HEK293 (cell line): ENCODE results near the gene G3BP2.

ENCODE experiments used
- CTCF ChIA-PET: fragments of 350-600 bp; formaldehyde crosslinking; extraction: SDS; loops from one replicate; lab custom pipeline; 2021; ENCODE audit warnings: antibody characterized with exemption; lab: Yijun Ruan, JAX
- POLR2A ChIA-PET: fragments of 300-600 bp; formaldehyde crosslinking; extraction: SDS; loops from one replicate; lab custom pipeline; 2020; ENCODE audit warnings: antibody characterized with exemption, inconsistent platforms; lab: Yijun Ruan, JAX
- H3K27ac ChIP-seq: fragments of 200-500 bp; sonication (Bioruptor generic); 2 replicates; pipeline ENCODE4 v1.5.1; 2014; ENCODE audit warnings: low read depth, low read length, control low read depth, inconsistent platforms; ENCODE audit errors: extremely low read depth
- H3K36me3 ChIP-seq, 2 experiments: fragments of 200-500 bp in 1 of 2; sonication (Bioruptor generic) in 1 of 2; 1 replicate in 1 of 2; 2 replicates in 1 of 2; pipeline ENCODE4 v1.5.1; 2014 to 2017; ENCODE audit warnings: inconsistent platforms in 2 of 2, low read length in 2 of 2; ENCODE audit not compliant: control insufficient read depth in 2 of 2, insufficient read depth in 1 of 2
- H3K4me1 ChIP-seq: fragments of 200-500 bp; sonication (Bioruptor generic); 2 replicates; pipeline ENCODE4 v1.5.1; 2014; ENCODE audit warnings: mild to moderate bottlenecking, low read length, inconsistent platforms; ENCODE audit not compliant: control insufficient read depth, insufficient read depth
- H3K4me3 ChIP-seq: 2 replicates; pipeline ENCODE4 v1.5.1; 2011; ENCODE audit warnings: low read depth, mild to moderate bottlenecking, control low read depth, low read length, moderate library complexity
- H3K9me3 ChIP-seq: fragments of 200-500 bp; sonication (Bioruptor generic); 2 replicates; pipeline ENCODE4 v1.5.1; 2014; ENCODE audit warnings: low read depth, low read length, inconsistent platforms; ENCODE audit not compliant: control insufficient read depth, insufficient read depth
- IKZF3 ChIP-seq: fragments of 450-650 bp; IDR thresholded peaks from 2 replicates; pipeline ENCODE4 v1.5.0; 2018; ENCODE audit warnings: missing biosample characterization, mild to moderate bottlenecking, missing genetic modification characterization, moderate library complexity
- KLF1 ChIP-seq: fragments of 450-650 bp; formaldehyde crosslinking; IDR thresholded peaks from 2 replicates; pipeline ENCODE4 v1.5.1; 2016; ENCODE audit warnings: missing biosample characterization, missing genetic modification characterization
- KLF7 ChIP-seq: fragments of 450-650 bp; formaldehyde crosslinking; IDR thresholded peaks from 2 replicates; pipeline ENCODE4 v1.5.1; 2016; ENCODE audit warnings: missing biosample characterization, missing genetic modification characterization, borderline replicate concordance
- KLF8 ChIP-seq: fragments of 450-650 bp; formaldehyde crosslinking; IDR thresholded peaks from 2 replicates; pipeline ENCODE4 v1.5.1; 2016; ENCODE audit warnings: missing biosample characterization, missing genetic modification characterization
- ZBTB1 ChIP-seq: fragments of 450-650 bp; formaldehyde crosslinking; IDR thresholded peaks from 2 replicates; pipeline ENCODE4 v1.5.1; 2016; ENCODE audit warnings: missing biosample characterization, missing genetic modification characterization
- ZFP41 ChIP-seq: fragments of 450-650 bp; formaldehyde crosslinking; IDR thresholded peaks from 2 replicates; pipeline ENCODE4 v1.5.1; 2016; ENCODE audit warnings: missing biosample characterization, missing genetic modification characterization, borderline replicate concordance
- ZNF596 ChIP-seq: fragments of 450-650 bp; IDR thresholded peaks from 2 replicates; pipeline ENCODE4 v1.5.0; 2018; ENCODE audit warnings: missing biosample characterization, mild to moderate bottlenecking, missing genetic modification characterization, moderate library complexity
- TF ChIP-seq, protein P1 (sequence below): fragments of 450-650 bp; formaldehyde crosslinking; IDR thresholded peaks from 2 replicates; pipeline ENCODE4 v1.5.1; 2017; ENCODE audit warnings: missing biosample characterization, missing genetic modification characterization
- TF ChIP-seq, protein P2 (sequence below): fragments of 450-650 bp; formaldehyde crosslinking; IDR thresholded peaks from 2 replicates; pipeline ENCODE4 v1.5.1; 2017; ENCODE audit warnings: missing biosample characterization, mild to moderate bottlenecking, missing genetic modification characterization, moderate library complexity
- TF ChIP-seq, protein P3 (sequence below): fragments of 450-650 bp; formaldehyde crosslinking; IDR thresholded peaks from 2 replicates; pipeline ENCODE4 v1.5.1; 2016; ENCODE audit warnings: missing biosample characterization, missing genetic modification characterization, borderline replicate concordance
- TF ChIP-seq, protein P4 (sequence below): fragments of 450-650 bp; IDR thresholded peaks from 2 replicates; pipeline ENCODE4 v1.5.1; 2018; ENCODE audit warnings: missing biosample characterization, missing genetic modification characterization
- TF ChIP-seq, protein P5 (sequence below): fragments of 450-650 bp; formaldehyde crosslinking; IDR thresholded peaks from 2 replicates; pipeline ENCODE4 v1.5.1; 2016; ENCODE audit warnings: missing biosample characterization, missing genetic modification characterization

Gene G3BP2

DNA sequence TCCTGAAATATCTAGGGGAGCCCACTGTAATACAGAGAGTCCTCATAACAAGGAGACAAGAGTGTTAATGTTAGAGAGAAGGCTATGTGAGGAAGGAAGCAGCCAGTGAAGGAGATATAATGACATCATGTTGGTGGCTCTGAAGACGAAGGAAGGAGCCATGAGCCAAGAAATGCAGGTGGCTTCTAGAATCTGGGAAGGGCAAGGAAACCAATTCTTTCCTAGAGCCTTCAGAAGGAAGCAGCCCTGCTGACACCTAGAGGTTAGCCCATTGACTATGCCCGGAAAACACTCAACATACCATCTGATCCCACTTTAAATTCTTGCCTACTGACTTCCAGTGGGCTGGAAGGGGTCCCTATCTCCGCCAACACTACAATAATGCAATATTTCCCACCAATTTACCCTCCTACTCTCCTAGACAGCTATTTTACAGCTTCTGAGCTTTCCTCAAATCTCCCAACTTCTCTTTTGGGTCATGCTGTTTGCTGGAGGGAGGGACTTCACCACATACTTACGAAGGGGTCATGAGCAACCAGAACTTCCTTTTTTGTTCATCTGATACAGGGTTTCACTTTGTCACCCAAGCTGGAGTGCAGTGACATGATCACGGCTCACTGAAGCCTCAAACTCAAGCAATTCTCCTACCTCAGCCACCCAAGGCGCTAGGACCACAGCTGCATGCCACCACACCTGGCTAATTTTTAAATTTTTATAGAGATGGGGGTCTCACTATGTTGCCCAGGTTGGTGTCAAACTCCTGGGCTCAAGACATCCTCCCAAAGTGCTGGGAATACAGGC is 25.2 kb upstream of the G3BP2 start:
- Histone ChIP-seq H3K27ac (no peak overlapping the region), H3K36me3 (no peaks in the 10 kb centered on the region; a peak in 1 of 3 replicates), H3K9me3 (no peaks in the 10 kb centered on the region), H3K4me1 (no peaks in the 10 kb centered on the region), H3K4me3 (no peak overlapping the region)
- ChIA-PET CTCF (interaction anchor here (1.1 kb wide), 1 partner anchor 12 kb away, joined by 3 read pairs; no protein-coding TSS in a partner anchor), POLR2A (interaction anchor here (0.6 kb wide), 1 partner anchor 25 kb away, joined by 3 read pairs; no protein-coding TSS in a partner anchor)
- TF ChIP-seq KLF7 (tag by site-specific recombination) (no peak), ZBTB1 (no peak), ZNF596 (tag by site-specific recombination) (no peak), KLF1 (tag by site-specific recombination) (no peak), ZFP41 (tag by site-specific recombination) (no peak), IKZF3 (no peak), KLF8 (no peak)
- TF ChIP-seq, protein P1, sequence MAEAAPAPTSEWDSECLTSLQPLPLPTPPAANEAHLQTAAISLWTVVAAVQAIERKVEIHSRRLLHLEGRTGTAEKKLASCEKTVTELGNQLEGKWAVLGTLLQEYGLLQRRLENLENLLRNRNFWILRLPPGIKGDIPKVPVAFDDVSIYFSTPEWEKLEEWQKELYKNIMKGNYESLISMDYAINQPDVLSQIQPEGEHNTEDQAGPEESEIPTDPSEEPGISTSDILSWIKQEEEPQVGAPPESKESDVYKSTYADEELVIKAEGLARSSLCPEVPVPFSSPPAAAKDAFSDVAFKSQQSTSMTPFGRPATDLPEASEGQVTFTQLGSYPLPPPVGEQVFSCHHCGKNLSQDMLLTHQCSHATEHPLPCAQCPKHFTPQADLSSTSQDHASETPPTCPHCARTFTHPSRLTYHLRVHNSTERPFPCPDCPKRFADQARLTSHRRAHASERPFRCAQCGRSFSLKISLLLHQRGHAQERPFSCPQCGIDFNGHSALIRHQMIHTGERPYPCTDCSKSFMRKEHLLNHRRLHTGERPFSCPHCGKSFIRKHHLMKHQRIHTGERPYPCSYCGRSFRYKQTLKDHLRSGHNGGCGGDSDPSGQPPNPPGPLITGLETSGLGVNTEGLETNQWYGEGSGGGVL (tag by site-specific recombination), result no peak
- TF ChIP-seq, protein P2, sequence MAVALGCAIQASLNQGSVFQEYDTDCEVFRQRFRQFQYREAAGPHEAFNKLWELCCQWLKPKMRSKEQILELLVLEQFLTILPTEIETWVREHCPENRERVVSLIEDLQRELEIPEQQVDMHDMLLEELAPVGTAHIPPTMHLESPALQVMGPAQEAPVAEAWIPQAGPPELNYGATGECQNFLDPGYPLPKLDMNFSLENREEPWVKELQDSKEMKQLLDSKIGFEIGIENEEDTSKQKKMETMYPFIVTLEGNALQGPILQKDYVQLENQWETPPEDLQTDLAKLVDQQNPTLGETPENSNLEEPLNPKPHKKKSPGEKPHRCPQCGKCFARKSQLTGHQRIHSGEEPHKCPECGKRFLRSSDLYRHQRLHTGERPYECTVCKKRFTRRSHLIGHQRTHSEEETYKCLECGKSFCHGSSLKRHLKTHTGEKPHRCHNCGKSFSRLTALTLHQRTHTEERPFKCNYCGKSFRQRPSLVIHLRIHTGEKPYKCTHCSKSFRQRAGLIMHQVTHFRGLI (tag by site-specific recombination), result no peak
- TF ChIP-seq, protein P3, sequence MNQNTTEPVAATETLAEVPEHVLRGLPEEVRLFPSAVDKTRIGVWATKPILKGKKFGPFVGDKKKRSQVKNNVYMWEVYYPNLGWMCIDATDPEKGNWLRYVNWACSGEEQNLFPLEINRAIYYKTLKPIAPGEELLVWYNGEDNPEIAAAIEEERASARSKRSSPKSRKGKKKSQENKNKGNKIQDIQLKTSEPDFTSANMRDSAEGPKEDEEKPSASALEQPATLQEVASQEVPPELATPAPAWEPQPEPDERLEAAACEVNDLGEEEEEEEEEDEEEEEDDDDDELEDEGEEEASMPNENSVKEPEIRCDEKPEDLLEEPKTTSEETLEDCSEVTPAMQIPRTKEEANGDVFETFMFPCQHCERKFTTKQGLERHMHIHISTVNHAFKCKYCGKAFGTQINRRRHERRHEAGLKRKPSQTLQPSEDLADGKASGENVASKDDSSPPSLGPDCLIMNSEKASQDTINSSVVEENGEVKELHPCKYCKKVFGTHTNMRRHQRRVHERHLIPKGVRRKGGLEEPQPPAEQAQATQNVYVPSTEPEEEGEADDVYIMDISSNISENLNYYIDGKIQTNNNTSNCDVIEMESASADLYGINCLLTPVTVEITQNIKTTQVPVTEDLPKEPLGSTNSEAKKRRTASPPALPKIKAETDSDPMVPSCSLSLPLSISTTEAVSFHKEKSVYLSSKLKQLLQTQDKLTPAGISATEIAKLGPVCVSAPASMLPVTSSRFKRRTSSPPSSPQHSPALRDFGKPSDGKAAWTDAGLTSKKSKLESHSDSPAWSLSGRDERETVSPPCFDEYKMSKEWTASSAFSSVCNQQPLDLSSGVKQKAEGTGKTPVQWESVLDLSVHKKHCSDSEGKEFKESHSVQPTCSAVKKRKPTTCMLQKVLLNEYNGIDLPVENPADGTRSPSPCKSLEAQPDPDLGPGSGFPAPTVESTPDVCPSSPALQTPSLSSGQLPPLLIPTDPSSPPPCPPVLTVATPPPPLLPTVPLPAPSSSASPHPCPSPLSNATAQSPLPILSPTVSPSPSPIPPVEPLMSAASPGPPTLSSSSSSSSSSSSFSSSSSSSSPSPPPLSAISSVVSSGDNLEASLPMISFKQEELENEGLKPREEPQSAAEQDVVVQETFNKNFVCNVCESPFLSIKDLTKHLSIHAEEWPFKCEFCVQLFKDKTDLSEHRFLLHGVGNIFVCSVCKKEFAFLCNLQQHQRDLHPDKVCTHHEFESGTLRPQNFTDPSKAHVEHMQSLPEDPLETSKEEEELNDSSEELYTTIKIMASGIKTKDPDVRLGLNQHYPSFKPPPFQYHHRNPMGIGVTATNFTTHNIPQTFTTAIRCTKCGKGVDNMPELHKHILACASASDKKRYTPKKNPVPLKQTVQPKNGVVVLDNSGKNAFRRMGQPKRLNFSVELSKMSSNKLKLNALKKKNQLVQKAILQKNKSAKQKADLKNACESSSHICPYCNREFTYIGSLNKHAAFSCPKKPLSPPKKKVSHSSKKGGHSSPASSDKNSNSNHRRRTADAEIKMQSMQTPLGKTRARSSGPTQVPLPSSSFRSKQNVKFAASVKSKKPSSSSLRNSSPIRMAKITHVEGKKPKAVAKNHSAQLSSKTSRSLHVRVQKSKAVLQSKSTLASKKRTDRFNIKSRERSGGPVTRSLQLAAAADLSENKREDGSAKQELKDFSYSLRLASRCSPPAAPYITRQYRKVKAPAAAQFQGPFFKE (tag by site-specific recombination), result no peak
- TF ChIP-seq, protein P4, sequence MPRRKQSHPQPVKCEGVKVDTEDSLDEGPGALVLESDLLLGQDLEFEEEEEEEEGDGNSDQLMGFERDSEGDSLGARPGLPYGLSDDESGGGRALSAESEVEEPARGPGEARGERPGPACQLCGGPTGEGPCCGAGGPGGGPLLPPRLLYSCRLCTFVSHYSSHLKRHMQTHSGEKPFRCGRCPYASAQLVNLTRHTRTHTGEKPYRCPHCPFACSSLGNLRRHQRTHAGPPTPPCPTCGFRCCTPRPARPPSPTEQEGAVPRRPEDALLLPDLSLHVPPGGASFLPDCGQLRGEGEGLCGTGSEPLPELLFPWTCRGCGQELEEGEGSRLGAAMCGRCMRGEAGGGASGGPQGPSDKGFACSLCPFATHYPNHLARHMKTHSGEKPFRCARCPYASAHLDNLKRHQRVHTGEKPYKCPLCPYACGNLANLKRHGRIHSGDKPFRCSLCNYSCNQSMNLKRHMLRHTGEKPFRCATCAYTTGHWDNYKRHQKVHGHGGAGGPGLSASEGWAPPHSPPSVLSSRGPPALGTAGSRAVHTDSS, result no peak
- TF ChIP-seq, protein P5, sequence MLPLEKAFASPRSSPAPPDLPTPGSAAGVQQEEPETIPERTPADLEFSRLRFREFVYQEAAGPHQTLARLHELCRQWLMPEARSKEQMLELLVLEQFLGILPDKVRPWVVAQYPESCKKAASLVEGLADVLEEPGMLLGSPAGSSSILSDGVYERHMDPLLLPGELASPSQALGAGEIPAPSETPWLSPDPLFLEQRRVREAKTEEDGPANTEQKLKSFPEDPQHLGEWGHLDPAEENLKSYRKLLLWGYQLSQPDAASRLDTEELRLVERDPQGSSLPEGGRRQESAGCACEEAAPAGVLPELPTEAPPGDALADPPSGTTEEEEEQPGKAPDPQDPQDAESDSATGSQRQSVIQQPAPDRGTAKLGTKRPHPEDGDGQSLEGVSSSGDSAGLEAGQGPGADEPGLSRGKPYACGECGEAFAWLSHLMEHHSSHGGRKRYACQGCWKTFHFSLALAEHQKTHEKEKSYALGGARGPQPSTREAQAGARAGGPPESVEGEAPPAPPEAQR (tag by site-specific recombination), result no peak
